ENCODE data around the gene TMBIM4.

- TF ChIP-seq CTCF (conservative IDR thresholded peaks at IDR 0.05; ENCODE audit: low read length) (no peak), EZH2phosphoT487 (IDR thresholded peaks at IDR 0.05; ENCODE audit: borderline replicate concordance, low read depth, low read length) (no peak)
Observed at GRCh38 chr12:66166561-66166960, 3.2 kb downstream of the TMBIM4 start.
